Measurements from ENCODE around the gene ALDH3B2.
"Not testable (repeated sequence)": the region's sequence is repeated elsewhere in the genome, so short reads cannot be mapped to it uniquely, and the experiment has no call there.

The ALDH3B2 gene

DNA sequence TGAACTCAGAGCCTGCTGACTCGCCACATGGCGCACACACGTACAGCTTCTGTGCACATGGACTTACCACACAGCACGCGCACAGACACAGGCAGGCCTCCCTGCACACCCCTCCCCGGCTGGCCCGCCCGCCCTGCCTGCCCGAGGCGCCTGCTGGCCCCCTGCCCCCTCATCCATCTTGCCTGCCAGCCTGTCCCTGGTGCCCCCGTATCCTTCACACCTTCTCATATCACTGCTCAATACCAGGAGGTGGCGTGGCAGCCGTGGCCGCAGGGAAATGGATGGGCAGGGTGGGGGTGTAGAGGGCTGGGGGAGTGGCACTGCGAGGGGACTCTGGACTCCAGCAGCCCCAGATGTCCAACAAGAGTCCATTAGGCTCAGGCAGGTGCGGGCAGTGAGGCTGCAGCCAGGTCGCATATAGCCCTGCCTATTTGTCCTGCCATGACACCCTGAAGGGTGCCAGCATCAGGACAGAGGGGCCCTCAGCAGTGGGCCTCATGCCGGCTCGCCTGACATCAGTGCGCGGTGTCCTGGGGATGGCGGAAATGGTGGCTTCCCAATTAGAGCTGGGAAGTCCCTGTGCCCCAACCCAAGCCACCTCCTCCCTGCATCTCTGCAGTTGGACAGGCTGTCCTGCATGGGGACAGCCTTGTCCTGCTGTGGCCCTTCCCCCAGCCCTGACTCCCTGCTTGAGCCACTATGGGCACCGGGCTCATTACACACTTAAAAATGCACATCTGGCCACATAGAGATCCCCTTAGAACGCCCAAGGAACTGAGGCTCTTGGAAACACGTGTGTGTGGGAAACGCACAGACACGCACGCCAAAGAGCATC lies 32.9 kb downstream of the ALDH3B2 start:
- DNase-seq, result no peak

DNA sequence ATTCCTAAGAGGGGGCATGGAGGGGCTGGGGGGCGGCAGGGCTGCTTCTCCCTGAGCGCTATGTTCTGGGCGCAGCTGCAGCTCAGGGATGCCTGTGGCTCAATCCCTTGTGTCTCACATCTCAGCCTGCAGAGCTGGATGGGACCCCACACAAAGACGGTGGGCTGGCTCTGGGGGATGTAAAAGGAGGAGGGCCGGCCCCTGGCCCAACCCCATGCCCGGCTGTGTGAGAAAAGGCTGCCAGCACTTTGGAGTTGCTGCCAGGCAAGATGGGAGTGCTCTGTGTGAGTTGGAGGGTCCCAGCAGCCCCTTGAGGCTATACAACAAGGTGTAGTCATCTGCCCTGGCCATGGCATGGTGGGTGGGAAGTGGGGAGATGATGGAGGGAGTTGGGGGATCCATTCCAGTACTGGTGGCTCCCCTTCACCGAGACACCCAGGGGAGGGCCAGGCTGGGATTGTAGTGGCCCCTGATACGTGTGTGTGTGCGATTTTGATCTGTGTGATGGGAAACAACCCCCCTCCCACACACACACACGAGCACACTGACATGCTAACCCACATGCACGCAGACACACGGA lies 33.6 kb downstream of the ALDH3B2 start:
- DNase-seq, result no peak

DNA sequence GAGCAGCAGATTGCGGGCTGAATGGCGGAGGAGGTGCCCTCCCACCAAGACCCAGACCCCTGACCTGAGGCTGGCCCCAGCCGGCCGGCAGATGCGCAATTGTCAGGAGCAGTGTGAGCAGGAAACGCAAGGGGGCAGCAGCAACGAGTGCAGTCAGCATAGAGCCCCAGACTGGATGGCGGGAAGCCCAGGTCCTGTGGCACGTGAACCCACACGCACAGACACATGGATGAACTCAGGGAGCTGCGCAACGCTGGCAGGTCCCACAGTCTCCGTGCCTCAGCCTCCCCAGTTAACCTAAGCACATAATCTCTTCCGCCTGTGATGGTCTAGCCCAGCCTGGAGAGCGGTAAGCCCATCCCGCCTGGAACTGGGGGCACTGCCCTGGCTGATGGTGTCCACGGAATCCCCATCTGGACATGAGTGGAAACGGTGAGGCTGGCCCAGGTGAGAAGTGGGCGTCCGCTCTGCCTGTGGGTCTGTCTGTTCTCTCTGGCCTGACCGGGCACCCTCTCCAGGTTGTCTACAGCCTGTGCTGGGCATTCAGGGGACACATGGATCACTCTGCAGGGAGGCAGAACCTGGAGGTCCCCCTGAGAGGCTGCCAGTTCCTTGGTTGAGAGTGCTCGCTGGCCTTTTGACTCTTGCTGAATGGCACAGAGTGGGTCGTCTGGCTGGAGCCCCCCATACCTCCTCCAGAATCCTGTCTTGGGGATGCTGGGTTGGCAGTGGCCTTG lies 34.2 kb downstream of the ALDH3B2 start:
- DNase-seq, result peak; percentile 83

DNA sequence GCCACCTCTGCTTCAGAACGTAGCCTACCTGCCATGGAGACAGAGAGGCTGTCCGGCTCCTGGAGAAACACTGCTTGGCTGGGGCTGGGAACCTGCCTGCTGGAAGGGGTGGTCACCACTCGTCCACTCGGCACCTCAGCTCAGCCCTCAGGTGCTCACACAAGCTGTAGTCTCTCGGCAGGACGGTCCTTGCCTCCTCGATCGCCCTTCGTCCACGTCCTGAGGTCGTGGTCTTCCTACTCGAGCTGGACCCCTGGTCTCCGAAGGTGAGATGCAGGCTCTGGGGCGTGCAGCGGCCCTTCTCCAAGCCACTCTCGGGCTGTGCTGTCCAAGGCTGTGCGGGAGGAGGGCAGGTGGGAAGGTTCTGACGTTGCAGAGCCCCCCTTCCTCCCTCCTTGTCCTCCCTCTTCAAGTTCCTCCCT lies 35.0 kb downstream of the ALDH3B2 start, which contains the start of gene TBX10:
TSS of gene TBX10 (minus strand) at position 326 of the 422 bp plus-strand sequence. CDS start at position 35, 291 bp downstream.
- DNase-seq, result no peak

DNA sequence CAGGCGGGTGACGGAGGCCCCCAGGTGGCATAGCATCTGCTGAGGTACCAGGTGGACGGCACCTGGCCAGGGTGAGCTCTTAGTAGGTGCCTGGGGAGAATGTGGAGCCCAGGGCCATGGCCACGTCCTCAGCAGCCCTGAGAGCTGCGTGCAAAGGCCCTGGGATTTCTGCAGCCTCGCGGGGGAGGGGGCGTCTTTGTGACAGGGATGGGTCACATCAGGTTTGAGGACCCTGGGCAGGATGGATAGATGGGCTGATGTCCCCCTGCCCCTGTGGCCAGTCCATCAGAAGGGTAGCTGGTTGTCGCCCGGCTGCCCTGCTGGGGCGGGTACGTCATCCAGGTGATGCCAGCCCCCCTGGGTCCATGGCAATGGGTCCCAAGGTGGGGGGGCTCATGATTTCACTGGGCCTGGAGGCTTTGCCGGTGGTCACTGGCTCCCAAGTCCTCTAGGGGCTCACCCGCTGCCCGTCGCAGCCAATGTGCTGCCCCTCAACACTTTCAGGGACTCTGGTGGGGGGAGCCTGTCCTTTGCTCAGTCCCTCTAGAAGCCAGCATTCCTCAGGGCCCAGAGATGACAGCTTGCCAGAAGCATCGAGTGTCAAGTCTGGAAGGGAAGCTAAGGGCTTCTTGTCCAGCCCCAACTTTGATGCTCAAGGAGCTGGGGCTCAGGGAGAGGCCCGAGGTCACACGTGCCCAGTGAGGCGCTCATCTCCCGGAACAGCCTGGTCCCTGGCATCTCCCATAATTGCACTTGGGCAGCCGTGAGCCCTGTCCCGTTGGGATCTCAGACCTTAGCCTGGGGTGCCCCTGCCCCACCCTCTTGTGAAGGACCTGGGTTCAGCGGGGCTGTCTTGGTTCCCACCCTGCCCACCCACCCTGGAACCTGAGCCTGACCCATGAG lies 35.6 kb downstream of the ALDH3B2 start:
- DNase-seq, result no peak

DNA sequence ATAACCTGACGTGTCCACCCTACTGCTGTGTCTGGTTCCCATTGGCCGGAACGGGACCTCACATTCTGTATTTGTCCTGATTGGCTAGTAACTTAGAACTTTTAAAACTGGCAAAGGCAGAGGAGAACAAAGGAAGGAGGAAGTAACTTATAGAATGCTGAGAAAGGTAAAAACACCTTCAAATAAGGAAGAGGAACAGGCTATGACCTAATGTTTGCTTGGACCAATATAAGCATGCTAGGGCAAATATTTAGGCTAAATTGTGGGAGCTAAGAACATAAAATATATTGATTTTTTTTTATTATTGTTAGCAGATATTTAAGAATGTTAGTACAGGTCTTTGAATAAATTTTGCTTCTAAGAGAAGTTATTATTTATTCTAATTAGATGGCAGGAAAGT lies 37.0 kb downstream of the ALDH3B2 start:
- not testable (repeated sequence) for DNase-seq

DNA sequence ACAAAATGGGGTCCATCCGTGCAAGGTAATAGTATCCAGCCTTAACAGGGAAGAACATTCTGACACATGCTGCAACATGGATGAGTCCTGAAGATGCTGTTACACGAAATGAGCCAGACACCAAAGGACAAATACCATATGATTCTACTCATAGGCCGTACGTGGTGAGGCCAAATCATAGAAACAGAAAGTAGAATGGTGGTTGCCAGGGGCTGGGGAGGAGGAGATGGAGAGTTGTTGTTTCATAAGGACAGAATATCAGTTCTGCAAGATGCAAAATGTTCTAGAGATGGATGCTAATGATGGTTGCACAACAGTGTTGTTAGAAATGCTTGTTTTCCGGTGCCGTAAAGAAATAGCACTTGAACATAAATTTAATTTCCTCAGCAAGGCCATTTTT lies 37.5 kb downstream of the ALDH3B2 start:
- DNase-seq, result no peak

DNA sequence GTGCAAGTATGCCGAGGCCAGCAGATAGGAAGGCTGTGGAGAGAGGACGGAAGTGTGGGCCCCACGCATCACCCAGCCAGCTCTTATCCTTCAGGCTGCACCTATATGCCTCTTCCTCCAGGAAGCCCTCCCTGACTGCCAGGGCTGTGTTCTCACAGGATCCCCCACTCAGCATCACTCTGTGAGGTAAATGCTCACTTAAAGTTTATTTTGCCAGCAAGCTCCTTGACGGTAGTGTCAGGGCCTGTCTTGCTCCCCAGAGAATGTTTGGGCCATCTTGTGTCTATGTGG lies 39.2 kb downstream of the ALDH3B2 start:
- DNase-seq, result no peak

DNA sequence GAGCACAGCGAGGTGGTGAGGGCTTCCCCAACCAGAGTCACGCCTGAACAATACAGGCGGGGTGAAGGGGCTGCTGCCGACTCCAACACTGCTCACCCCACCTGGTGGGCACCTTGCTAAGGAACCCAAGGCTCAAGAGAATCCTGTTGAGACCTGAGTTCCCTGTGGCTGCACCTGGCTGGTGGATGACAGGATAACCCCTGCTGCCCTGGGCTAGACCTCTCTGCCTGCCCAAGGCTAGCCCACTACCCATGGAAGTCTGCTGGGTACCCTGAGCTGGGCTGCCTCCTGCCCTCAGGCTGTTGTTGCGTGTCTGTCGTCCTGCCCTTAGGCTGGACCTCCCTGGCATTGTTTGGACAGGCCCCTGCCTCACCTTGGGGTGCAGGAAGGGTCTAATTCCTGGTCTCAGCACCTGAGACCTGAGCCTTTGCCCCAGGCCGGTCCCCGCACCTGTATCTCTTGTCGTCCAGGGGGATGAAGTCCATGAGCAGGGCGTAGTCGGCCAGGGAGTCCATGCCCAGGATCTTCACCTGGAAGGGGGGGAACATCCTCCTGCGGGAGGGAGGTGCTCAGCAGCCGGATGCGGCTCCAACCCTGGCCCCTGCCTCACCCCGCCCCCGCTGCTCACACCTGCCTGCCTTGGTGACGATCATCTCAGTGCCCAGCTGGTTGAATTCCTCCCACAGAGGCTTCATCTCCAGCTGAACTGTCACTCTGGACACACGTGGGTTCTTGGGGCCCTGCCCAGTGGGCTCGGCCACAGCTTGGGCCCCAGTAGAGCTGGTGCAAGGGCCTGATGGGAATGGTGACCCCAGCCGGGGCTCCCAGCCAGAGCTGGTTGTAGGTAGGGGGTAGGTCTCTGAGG lies 39.8 kb downstream of the ALDH3B2 start:
- no peak for DNase-seq

DNA sequence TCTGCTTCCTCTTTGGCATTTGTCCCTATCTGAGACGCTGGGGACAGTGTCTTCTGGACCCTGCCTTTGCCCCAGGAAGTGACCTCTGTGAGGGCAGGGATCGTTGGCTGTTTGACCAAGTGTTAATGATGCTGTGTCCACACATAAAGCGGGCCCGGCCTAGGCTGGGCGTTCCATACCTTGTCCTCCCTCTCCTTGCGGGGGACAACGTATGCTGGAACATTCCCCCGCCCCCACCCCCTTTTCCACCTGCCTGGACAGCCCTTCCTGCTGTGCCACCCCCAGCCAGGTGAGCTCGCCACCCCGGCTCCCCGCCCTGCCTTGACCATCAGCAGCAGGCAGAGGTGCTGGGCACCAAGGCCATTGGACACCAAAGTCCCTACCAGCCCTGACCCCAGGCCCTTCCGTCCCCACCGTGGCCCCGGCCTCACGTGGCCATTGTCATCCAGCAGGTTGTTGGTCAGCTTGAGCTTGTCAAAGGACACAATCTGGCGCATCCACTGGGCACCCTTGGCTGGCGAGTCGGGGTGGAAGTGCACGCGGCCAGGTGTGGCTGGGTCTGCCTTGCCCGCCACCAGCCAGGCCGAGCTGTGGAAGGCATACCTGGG lies 40.6 kb downstream of the ALDH3B2 start:
- DNase-seq, result no peak

DNA sequence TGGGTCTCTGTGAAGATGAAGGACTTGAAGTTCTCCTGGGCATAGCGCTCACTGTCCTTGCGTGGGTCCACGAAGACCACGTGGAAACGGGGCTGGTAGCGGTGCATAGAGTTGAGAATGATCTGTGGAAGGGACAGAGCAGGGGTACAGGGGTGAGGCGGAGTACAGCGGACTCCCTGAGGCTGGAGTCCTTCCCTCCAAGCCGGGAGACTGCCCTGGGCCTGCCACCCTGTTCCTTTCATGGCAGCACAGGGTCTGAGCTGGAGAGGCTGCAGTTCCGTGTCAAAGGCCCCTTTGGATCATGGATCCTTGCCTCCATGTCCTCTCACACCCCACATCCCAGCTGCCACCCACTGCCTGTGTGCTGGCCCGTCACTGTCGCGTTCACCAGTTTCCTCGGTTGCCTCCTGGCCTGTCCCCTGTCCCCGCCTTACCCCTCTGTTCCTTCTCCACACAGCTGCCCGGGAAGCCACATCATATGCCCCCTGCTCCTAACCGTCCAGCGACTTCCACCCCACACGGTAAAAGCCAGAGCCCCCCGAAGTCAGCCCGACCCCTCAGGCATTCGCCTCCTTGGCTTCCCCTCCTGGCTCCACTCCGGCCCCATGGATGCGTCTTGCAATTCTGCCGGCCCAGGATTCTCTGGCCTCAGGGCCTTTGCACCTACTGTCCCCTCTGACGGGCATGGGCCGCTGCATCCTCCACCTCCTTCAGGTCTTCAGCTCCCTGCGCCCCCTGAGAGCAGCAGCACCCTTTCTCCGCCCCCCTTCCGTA lies 41.3 kb downstream of the ALDH3B2 start:
- no peak for DNase-seq

DNA sequence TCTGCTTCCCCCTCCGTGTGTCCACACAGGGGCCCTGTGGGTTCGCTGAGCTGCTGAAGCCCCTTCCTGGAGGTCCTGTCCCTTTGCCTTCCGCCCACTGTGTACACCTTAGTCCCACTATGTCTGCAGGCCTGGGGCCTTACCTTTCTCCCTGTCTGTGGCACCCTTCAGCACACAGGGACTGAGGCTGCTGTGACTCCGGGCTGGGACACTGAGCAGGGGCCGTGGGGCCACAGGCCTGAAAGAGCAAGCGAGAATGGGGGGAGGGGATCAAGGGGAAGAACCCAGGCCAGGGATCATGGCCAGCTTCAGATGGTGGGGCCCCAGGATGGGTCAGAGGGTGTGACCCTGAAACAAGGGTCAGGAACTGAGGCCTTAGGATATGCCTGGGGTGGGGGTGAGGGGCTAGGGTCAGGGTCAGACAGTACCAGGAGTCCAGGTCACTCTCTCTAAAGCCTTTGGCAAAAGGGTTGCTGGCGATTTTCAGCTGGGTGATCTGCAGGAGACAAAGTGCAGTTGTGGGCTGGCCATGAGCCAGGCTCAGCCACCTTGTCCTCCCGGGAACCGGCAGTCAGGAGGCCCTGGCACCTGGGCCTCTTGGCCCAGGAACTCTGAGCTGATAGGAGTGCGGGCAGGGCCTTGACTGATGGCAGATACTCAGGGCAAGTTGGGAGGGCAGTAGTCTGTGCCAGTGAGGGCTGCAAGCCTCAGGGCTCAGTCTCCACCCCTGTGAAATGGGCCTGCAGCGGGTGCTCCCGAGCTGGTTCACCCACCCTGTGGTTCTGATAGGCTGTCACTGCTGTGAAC lies 42.0 kb downstream of the ALDH3B2 start:
- DNase-seq, result no peak

DNA sequence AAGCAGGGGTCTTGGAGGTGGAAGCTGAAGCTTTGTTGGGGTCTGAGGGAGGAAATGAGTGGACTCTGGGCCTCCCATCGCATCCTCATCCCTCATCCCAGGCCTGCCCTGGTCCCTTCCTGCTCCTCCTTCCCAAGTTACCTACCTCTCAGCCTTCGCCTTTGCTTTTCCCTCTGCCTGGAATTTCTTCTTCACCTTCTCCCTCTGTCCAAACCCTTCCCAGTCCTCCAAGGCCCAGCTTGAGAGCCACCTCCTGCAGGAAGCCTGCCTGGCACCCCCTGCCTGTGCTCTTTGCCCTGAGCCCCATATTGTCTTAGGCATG lies 42.6 kb downstream of the ALDH3B2 start:
- no peak for DNase-seq

DNA sequence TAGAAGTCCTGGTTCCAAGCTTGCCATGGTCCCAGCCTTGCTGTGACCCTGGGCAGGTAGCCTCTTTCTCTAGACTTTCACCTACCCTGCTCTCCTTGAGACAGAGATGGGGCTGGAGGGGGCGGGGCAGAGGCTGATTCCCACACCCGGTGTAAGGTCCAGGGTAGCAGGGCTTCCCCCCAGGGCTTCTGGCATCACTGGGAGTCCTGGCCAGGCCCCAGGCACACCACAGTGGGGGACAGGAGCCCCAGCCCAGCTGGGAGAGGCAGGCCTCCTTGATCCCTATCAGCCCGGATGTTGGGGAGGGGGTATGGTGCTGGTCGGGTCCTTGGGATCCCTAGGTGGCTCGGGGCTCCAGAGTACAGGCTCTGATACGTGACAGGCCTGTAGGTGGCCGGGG lies 43.0 kb downstream of the ALDH3B2 start:
- no peak for DNase-seq

DNA sequence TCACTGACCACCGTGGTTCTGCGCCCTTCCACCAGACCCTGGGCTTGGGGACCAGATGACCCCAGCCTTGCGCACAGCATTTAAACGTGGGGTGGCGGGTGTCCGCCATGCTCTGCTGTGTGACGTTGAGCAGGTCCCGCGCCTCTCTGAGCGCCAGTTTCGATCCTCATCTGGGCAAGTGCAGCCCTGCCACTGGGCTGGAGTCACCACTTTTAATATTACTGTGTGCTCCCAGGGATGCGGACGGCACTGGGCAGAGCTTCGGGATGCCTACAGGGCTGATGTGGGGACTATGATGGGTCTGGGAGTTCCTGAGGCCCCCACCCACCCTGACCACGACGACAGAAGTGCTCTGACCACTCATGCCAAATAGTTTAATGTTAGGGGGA lies 43.5 kb downstream of the ALDH3B2 start:
- no peak for DNase-seq

DNA sequence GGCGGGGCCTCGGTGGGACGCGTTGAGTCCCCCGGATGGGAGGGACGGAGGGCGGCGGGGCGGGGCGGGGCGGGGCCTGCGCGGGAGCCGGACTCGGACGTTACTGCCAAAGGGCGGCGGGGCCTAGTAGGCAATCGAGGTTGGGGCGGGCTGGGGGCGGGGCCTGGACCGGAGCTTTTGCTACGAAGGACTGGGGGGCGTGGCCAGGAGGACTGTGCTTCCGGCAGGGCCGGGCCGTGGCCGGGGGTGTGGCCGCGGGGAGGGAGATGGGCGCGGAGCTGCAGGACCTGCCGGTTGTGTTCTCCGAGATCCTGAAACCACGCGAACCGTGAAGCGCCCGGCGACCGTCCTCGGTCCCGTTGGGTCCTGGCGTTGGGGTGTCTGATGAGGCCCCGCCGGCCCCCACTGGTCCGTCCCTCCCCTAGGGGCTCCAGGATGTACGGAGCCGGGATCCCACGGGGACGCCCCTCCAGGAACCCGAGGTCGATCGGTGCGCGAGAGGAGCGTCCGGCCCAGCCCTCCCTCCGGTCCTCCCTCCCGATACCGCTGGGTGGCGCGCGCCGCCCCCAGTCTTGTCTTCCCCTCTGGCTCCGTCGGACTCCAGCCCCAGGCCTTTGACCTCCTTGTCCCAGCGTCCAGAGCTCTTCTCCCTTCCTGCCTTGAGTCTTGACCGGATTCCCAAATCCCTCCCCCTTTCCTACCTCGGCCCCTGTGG lies 44.0 kb downstream of the ALDH3B2 start:
- peak; percentile 95 for DNase-seq

DNA sequence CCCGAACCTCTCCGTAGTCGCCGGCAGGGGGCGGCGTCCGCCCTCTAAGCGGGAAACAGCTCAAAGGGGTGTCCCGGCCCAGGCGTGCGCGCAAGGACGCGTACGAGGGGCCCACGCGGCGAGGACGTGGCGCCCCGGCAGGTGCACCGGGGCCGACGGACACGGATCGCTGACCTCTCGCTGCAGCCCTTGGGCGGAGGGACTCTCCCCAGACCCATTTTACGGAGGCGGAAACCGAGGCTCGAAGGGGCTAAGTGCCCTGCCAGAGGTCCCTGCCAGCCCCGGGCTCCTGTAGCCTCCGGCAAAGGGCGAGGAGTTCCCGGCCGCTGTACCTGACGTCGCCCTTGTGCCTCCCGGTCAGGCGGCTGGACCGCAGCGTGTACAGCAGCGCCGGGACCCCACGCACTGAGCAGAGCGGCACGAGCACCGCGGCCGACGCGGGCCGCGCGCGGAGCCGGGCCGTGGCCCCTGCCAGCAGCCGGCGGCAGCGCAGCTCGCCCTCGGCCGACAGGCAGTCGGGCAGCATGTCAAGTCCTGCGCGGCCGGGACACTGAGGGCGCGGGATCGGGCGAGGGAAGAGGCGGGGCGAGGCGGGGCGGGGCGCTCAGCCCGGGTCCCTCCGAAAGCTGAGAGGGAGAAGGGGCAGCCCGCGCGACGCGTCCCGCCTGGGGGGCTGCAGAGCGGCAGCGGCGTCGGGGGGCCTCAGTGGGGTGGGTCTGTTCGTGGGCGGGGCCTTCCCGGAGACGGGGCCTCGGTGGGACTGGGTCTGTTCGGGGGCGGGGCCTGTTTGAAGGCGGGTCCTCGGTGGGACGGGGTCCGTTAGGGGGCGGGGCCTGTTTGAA lies 44.8 kb downstream of the ALDH3B2 start, which contains the start of gene NUDT8:
TSS of gene NUDT8 (minus strand) at position 552 of the 842 bp plus-strand sequence. CDS start at position 526, 26 bp downstream.
- DNase-seq, result peak; percentile 87

All from retina (tissue), 1 donor.